GM18868 (cell line): ENCODE results near the gene KRTCAP3.

Experiments used
- ATAC-seq: cut with Tn5 transposase; IDR thresholded peaks from one replicate; pipeline ENCODE4 v1.9.1; 2021; ENCODE audit warnings: mild to moderate bottlenecking, moderate library complexity; ENCODE audit not compliant: unreplicated experiment

The KRTCAP3 gene

GRCh38 chr2:27435628-27436027, 6.6 kb upstream of the KRTCAP3 start:
- ATAC-seq, result no peak

- no peak for ATAC-seq
Measured at GRCh38 chr2:27441226-27441926, 805 bp upstream of the KRTCAP3 start.

GRCh38 chr2:27442920-27443282, 720 bp downstream of the KRTCAP3 start:
- ATAC-seq, result no peak

GRCh38 chr2:27445155-27445554, 3.0 kb downstream of the KRTCAP3 start:
- no peak for ATAC-seq

GRCh38 chr2:27445615-27446014, 3.4 kb downstream of the KRTCAP3 start:
- ATAC-seq, result no peak

- ATAC-seq, result no peak
Measured at GRCh38 chr2:27446057-27446456, 3.9 kb downstream of the KRTCAP3 start.

- no peak for ATAC-seq
Measured at GRCh38 chr2:27448381-27448780, 6.2 kb downstream of the KRTCAP3 start.

GRCh38 chr2:27451095-27451494, 8.9 kb downstream of the KRTCAP3 start:
- ATAC-seq, result no peak

GRCh38 chr2:27453968-27454367, 11.8 kb downstream of the KRTCAP3 start:
- no peak for ATAC-seq

- ATAC-seq, result no peak
Measured at GRCh38 chr2:27461118-27461517, 18.9 kb downstream of the KRTCAP3 start.

GRCh38 chr2:27464443-27464842, 22.3 kb downstream of the KRTCAP3 start:
- no peak for ATAC-seq

- ATAC-seq, result no peak
Measured at GRCh38 chr2:27471961-27472360, 29.8 kb downstream of the KRTCAP3 start.

- no peak for ATAC-seq
Measured at GRCh38 chr2:27485496-27485895, 43.3 kb downstream of the KRTCAP3 start.

GRCh38 chr2:27489118-27489497, 46.9 kb downstream of the KRTCAP3 start:
- no peak for ATAC-seq

GRCh38 chr2:27489498-27490397, 47.6 kb downstream of the KRTCAP3 start, which contains the start of gene IFT172:
Gene IFT172, minus strand, starts transcription at chr2:27489743. Its CDS starts 90 bp downstream, at chr2:27489653.
- ATAC-seq, result peak; percentile 98

GRCh38 chr2:27492557-27492956, 50.4 kb downstream of the KRTCAP3 start:
- ATAC-seq, result no peak

- no peak for ATAC-seq
Measured at GRCh38 chr2:27493948-27494283, 51.7 kb downstream of the KRTCAP3 start.
